ENCODE data around the gene DIABLO.
"Not testable (repeated sequence)": the region's sequence is repeated elsewhere in the genome, so short reads cannot be mapped to it uniquely, and the experiment has no call there.

Gene DIABLO

DNA sequence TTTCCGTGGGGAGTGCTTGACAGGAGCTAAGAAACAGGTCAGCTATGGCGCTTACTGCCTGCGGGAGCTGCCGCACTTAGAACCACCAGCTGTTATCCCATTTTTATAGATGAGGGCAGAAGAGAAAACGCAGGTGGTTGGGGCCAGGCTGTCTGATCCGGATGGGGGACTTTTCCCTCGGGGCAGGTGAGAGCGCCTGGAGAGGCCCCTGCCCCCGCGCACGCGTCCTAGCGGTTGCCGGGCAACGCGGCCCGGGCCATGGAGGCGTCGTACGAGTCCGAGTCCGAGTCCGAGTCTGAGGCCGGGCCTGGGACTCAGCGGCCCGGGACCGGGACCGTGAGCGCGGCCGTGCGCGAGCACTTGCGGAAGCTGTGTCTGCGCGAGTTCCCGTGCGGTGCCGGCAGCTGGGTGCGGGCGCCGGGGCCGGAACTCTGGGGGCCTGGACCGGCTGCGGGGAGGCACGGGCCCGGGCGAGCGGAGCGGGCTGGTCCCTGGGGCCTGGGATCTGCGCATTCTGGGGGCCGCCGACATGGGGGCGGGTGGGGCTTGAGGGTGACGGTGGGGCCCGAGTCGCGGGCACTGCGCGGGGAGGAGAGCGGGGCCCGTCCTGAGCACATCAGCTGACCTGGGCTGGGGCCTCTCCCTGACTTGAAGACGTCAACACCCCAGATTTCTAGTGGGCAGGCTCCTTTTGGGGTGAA, 42.8 kb downstream of the DIABLO start, which contains the start of gene LRRC43:
TSS of gene LRRC43 (plus strand) at position 237 of the 701 bp plus-strand sequence. CDS start at position 259, 22 bp downstream.
- H3K4me2 ChIP-seq (ENCODE audit: low read depth, low read length, poor library complexity, severe bottlenecking): peak within 1 kb of the TSS; percentile 15
- no peaks in the 10 kb centered on the region for H3K36me3 ChIP-seq (ENCODE audit: low read length)
- H3K9ac ChIP-seq (ENCODE audit: low read length): no peak within 1 kb of the TSS
- H3K79me2 ChIP-seq (ENCODE audit: insufficient read depth, low read length): no peaks in the 10 kb centered on the region
- H3K9me3 ChIP-seq (ENCODE audit: insufficient read depth, low read length): no peaks in the 10 kb centered on the region
- no peaks in the 10 kb centered on the region for H3K9me2 ChIP-seq (replicated peaks; ENCODE audit: insufficient read depth, low read length)
- no peaks in the 10 kb centered on the region for H3K27me3 ChIP-seq (ENCODE audit: low read length)
- H3K27ac ChIP-seq (ENCODE audit: low read depth, low read length): no peak within 1 kb of the TSS
- no peak within 1 kb of the TSS for H2AFZ ChIP-seq (ENCODE audit: low read depth, low read length, severe bottlenecking)
- H3F3A ChIP-seq (ENCODE audit: insufficient read depth): no peaks in the 10 kb centered on the region
- H3K4me3 ChIP-seq (ENCODE audit: insufficient read depth, low read length, poor library complexity, severe bottlenecking): no peak within 1 kb of the TSS
- no peak for TF ChIP-seq CTCF (IDR thresholded peaks at IDR 0.05; ENCODE audit: insufficient read depth, low read length, poor library complexity, severe bottlenecking)
- TF ChIP-seq EZH2phosphoT487 (conservative IDR thresholded peaks at IDR 0.05; ENCODE audit: low read length): no peak
- no peaks in the 10 kb centered on the region for H4K20me1 ChIP-seq (ENCODE audit: low read depth, low read length)

DNA sequence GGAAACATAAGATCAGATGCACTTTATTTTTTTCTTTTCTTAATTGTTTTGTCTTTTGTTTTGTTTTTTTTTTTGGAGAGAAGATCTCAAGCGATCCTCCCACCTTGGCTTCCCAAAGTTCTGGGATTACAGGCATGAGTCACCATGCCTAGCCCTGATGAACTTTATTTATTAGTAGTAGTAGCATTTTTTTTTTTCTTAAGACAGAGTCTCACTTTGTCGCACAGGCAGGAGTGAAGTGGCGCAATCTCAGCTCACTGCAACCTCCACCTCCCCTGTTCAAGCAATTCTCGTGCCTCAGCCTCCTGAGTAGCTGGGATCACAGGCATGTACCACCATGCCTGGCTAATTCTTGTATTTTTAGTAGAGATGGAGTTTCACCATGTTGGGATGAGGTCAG, 49.4 kb downstream of the DIABLO start:
- H2AFZ ChIP-seq (ENCODE audit: low read depth, low read length, severe bottlenecking); H3K9me3 ChIP-seq (ENCODE audit: insufficient read depth, low read length); H3K27me3 ChIP-seq (ENCODE audit: low read length); H3K36me3 ChIP-seq (ENCODE audit: low read length); H3K4me3 ChIP-seq (ENCODE audit: insufficient read depth, low read length, poor library complexity, severe bottlenecking); H3K9me2 ChIP-seq (replicated peaks; ENCODE audit: insufficient read depth, low read length); H3K9ac ChIP-seq (ENCODE audit: low read length); H3F3A ChIP-seq (ENCODE audit: insufficient read depth); H3K4me2 ChIP-seq (ENCODE audit: low read depth, low read length, poor library complexity, severe bottlenecking); H3K27ac ChIP-seq (ENCODE audit: low read depth, low read length); H3K79me2 ChIP-seq (ENCODE audit: insufficient read depth, low read length); H4K20me1 ChIP-seq (ENCODE audit: low read depth, low read length): not testable (repeated sequence)

- Histone ChIP-seq H3K27ac (ENCODE audit: low read depth, low read length) (no peak within 1 kb of the TSS), H3K4me3 (ENCODE audit: insufficient read depth, low read length, poor library complexity, severe bottlenecking) (no peak within 1 kb of the TSS), H3K27me3 (ENCODE audit: low read length) (no peaks in the 10 kb centered on the region), H3K9me2 (replicated peaks; ENCODE audit: insufficient read depth, low read length) (no peaks in the 10 kb centered on the region), H2AFZ (ENCODE audit: low read depth, low read length, severe bottlenecking) (no peak within 1 kb of the TSS), H3K9me3 (ENCODE audit: insufficient read depth, low read length) (no peaks in the 10 kb centered on the region), H3K4me2 (ENCODE audit: low read depth, low read length, poor library complexity, severe bottlenecking) (no peak within 1 kb of the TSS), H3F3A (ENCODE audit: insufficient read depth) (no peaks in the 10 kb centered on the region), H3K79me2 (ENCODE audit: insufficient read depth, low read length) (no peaks in the 10 kb centered on the region), H3K36me3 (ENCODE audit: low read length) (no peaks in the 10 kb centered on the region), H3K9ac (ENCODE audit: low read length) (no peak within 1 kb of the TSS), H4K20me1 (ENCODE audit: low read depth, low read length) (no peaks in the 10 kb centered on the region)
- TF ChIP-seq EZH2phosphoT487 (conservative IDR thresholded peaks at IDR 0.05; ENCODE audit: low read length): no peak
- no peak for TF ChIP-seq CTCF (IDR thresholded peaks at IDR 0.05; ENCODE audit: insufficient read depth, low read length, poor library complexity, severe bottlenecking)
Measured at GRCh38 chr12:122174155-122174845, 51.6 kb downstream of the DIABLO start, which contains the start of gene IL31. Gene IL31, minus strand, starts transcription at chr12:122174221. Its CDS starts 49 bp downstream, at chr12:122174172.
